K562 (cell line): ENCODE data around the gene CCT7. TPM values are rescaled to one million over a fixed set of nuclear protein-coding genes. Genes with fewer than 3 reads are reported as not detected.

Experiments
- ATAC-seq: fragments of 200-7000 bp; cut with Tn5 transposase; 3 replicates; pipeline ENCODE4 v1.9.1; 2020; ENCODE audit warnings: moderate library complexity
- BruUV-seq: library from RNA; stranded (reverse); fragments of 400-500 nt; replicated peaks from 2 replicates; lab custom pipeline; 2021; lab: Mats Ljungman, UMichigan
- CTCF ChIA-PET: fragments of 300-600 bp; formaldehyde crosslinking; extraction: SDS; loops from one replicate; lab custom pipeline; 2021; ENCODE audit warnings: low intra/inter-chr PET ratio; lab: Yijun Ruan, JAX
- POLR2A ChIA-PET: fragments of 300-600, 350-650 bp; sonication (Branson Sonifier 250); formaldehyde crosslinking; extraction: SDS; loops from one replicate; lab custom pipeline; 2021; ENCODE audit warnings: antibody characterized with exemption, inconsistent platforms; lab: Yijun Ruan, JAX
- DNase-seq, 4 experiments: peaks; one replicate each; pipeline versions ENCODE4 v3.0.0 to v3.0.0-alpha.2; 2011 to 2018; ENCODE audit warnings: low spot score in 3 of 4, mixed read lengths in 3 of 4; ENCODE audit errors: extremely low read depth in 1 of 4
- FAIRE-seq: peaks from 2 replicates; lab custom pipeline; 2011; peaks lifted over from hg19 to GRCh38; lab: Jason Lieb, UNC
- H2AFZ ChIP-seq: 2 replicates; pipeline ENCODE4 v1.6.0; 2011; ENCODE audit warnings: low read depth, low read length, control low read depth, inconsistent platforms
- H3K27ac ChIP-seq: fragments of 200-600 bp; 3 replicates; pipeline ENCODE4 v1.8.0; 2011; ENCODE audit warnings: low read depth, mild to moderate bottlenecking, control low read depth, inconsistent platforms, low read length, moderate library complexity, mixed read lengths; ENCODE audit errors: extremely low read depth
- H3K27me3 ChIP-seq, 2 experiments: fragments of 300-600 bp in 1 of 2; 2 replicates in 1 of 2; 3 replicates in 1 of 2; pipeline versions ENCODE4 v1.6.0 to v1.8.0; 2011; ENCODE audit warnings: inconsistent platforms in 2 of 2, low read length in 2 of 2, mild to moderate bottlenecking in 1 of 2, mixed read lengths in 1 of 2, moderate library complexity in 1 of 2; ENCODE audit not compliant: control insufficient read depth in 2 of 2, insufficient read depth in 2 of 2
- H3K36me3 ChIP-seq: fragments of 300-600 bp; 3 replicates; pipeline ENCODE4 v1.8.0; 2011; ENCODE audit warnings: mild to moderate bottlenecking, low read length, inconsistent platforms; ENCODE audit not compliant: control insufficient read depth, insufficient read depth
- H3K4me1 ChIP-seq, 2 experiments: fragments of 200-600 bp in 1 of 2; replicated peaks in 1 of 2; 2 replicates in 1 of 2; 3 replicates in 1 of 2; pipeline versions ENCODE4 v1.5.1 to v1.8.0; 2011; ENCODE audit warnings: inconsistent platforms in 2 of 2, low read length in 2 of 2, mild to moderate bottlenecking in 1 of 2, mixed read lengths in 1 of 2, moderate library complexity in 1 of 2; ENCODE audit not compliant: control insufficient read depth in 2 of 2, insufficient read depth in 2 of 2
- H3K4me2 ChIP-seq: 2 replicates; pipeline ENCODE4 v1.6.1; 2011; ENCODE audit warnings: low read length, control low read depth, inconsistent platforms, mixed read lengths; ENCODE audit not compliant: insufficient read depth
- H3K4me3 ChIP-seq: fragments of 200-600 bp; sonication (generic), shearing (Covaris generic); 2 replicates; pipeline ENCODE4 v1.5.1; 2016; ENCODE audit warnings: control low read depth, inconsistent platforms
- H3K79me2 ChIP-seq: fragments of 200-600 bp; 3 replicates; pipeline ENCODE4 v1.8.0; 2011; ENCODE audit warnings: low read length, inconsistent platforms; ENCODE audit not compliant: control insufficient read depth, insufficient read depth
- H3K9ac ChIP-seq, 2 experiments: 2 replicates each; pipeline versions ENCODE4 v1.6.0 to v1.6.1; 2011; ENCODE audit warnings: low read depth in 2 of 2, low read length in 2 of 2, control low read depth in 1 of 2, inconsistent platforms in 1 of 2, mild to moderate bottlenecking in 1 of 2, mixed read lengths in 1 of 2; ENCODE audit not compliant: insufficient read depth in 1 of 2
- H3K9me1 ChIP-seq: one replicate; pipeline ENCODE4 v1.6.0; 2011; ENCODE audit warnings: inconsistent platforms, mild to moderate bottlenecking, low read length, moderate library complexity; ENCODE audit not compliant: control insufficient read depth, insufficient read depth
- H3K9me3 ChIP-seq: replicated peaks from 2 replicates; pipeline ENCODE4 v1.5.1; 2011; ENCODE audit warnings: low read depth, low read length, inconsistent platforms; ENCODE audit not compliant: control insufficient read depth, insufficient read depth
- H4K20me1 ChIP-seq: replicated peaks from 2 replicates; pipeline ENCODE4 v1.6.1; 2011; ENCODE audit warnings: low read length, inconsistent platforms, mixed read lengths; ENCODE audit not compliant: control insufficient read depth, insufficient read depth
- HMGN3 ChIP-seq: IDR thresholded peaks from 2 replicates; pipeline ENCODE4 v1.6.1; 2011; ENCODE audit warnings: borderline replicate concordance, low read depth, mild to moderate bottlenecking, mixed read lengths, low read length; ENCODE audit not compliant: insufficient read length; ENCODE audit errors: extremely low read depth
- MIER1 ChIP-seq: fragments of 450-650 bp; IDR thresholded peaks from 2 replicates; pipeline ENCODE4 v1.6.1; 2016; ENCODE audit warnings: antibody characterized with exemption, mild to moderate bottlenecking, low read depth
- RFX5 ChIP-seq: IDR thresholded peaks from 2 replicates; pipeline ENCODE4 v1.6.1; 2011; ENCODE audit warnings: low read depth, mild to moderate bottlenecking, improper control_type of control experiment, low read length
- ZBTB33 ChIP-seq: sonication (generic); formaldehyde crosslinking; IDR thresholded peaks from 2 replicates; pipeline ENCODE4 v1.8.1; 2023; ENCODE audit warnings: mild to moderate bottlenecking, missing genetic modification reagents
- ZNF584 ChIP-seq: fragments of 200-800 bp; sonication (Bioruptor generic); IDR thresholded peaks from 2 replicates; pipeline ENCODE4 v1.6.1; 2016; ENCODE audit warnings: low read depth, mild to moderate bottlenecking, missing genetic modification characterization, missing compliant biosample characterization
- WGBS: fragments of 100-300 bp; shearing (Covaris generic); methylation state at CpG from one replicate; pipeline ENCODE4 v1.1.6; 2016; ENCODE audit warnings: low coverage, mixed read lengths; ENCODE audit not compliant: insufficient coverage; ENCODE audit errors: missing lambda C conversion rate; 5-methylcytosine and 5-hydroxymethylcytosine counted together
- in situ Hi-C: fragments of 300-500 bp; cut with MboI; formaldehyde crosslinking; loops from 4 replicates; pipeline ENCODE4 v1.15.0; 2018; ENCODE audit warnings: inconsistent platforms, mixed read lengths
- intact Hi-C: fragments of 100-400 bp; cut with micrococcal nuclease; formaldehyde crosslinking; loops from 2 replicates; pipeline ENCODE4 v1.14.2; 2022
- polyA plus RNA-seq, 8 experiments: library from polyadenylated mRNA; depleted of rRNA in 4 of 8; stranded (reverse) in 5 of 8; unstranded in 3 of 8; fragments of >200 nt; fragmentation: Nextera tagmentation in 2 of 8; fragmentation: Illumina TruSeq in 1 of 8; extraction: Ambion mirVana in 2 of 8; extraction: Trizol in 1 of 8; gene quantifications; 2 replicates each; pipeline versions ENCODE4 v1.2.1 to v1.2.3, GENCODE V29; 2011 to 2014; ENCODE audit warnings: inconsistent platforms in 1 of 8, missing spikeins in 1 of 8
- total RNA-seq, 7 experiments: library from RNA; depleted of rRNA in 6 of 7; stranded (reverse); fragments of >200 nt in 6 of 7; fragmentation: Illumina TruSeq in 2 of 7; extraction: Trizol in 2 of 7; gene quantifications; 2 replicates each; pipeline versions ENCODE4 v1.2.1 to v1.2.3, GENCODE V29; 2011 to 2021; ENCODE audit warnings: low replicate concordance in 1 of 7
- TF ChIP-seq, protein P1 (sequence below), 2 experiments: fragments of 450-650 bp; formaldehyde crosslinking in 1 of 2; IDR thresholded peaks; 2 replicates each; pipeline versions ENCODE4 v1.4.0 to v1.6.1; 2014 to 2020; ENCODE audit warnings: mild to moderate bottlenecking in 2 of 2, borderline replicate concordance in 1 of 2, low read depth in 1 of 2

CCT7 gene
- total and polyA plus RNA-seq, 9 of the 15 experiments (the other 6 are each of a cell fraction or from before 2014, with no cell fraction given): 326 to 856 (median 638) TPM

DNA sequence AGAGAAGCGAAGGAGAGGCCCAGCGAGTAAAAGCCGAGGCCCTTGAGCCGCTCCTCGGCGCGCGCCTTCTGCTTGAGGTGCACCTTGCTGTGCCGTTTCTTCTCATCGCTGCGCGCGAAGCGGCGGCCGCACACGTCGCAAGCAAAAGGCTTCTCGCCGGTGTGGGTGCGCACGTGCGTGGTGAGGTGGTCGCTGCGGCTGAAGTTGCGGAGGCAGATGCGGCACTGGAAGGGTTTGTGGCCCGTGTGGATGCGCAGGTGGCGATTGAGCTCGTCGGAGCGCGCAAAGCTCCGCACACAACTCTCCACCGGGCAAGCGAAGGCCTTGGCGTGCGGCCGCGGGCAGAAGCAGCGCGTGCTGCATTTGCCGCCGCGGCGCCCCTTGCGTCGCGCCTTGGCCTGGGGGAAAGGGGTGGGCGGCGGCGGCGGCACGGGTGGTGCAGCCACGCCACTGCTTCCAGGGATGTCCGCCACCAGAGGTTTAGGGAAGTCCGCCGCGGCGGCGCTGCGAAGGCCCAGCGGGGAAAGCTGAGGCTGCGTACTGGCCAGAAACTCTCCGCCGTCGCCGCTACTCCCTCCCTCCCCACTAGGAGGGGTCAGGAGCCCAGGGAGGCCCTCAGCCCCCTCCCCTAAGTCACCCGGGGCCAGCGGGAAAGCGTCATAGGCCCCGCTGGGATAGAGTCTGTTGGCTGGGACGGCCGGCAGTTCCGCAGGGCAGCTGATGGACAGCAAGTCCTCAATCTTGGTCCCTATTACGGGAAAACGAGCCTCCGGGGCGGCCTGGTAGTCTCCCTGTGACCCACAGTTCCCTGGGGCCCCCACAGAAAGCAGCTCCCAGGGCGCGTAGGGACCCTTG is 57.6 kb downstream of the CCT7 start:
- intact Hi-C loops: no loop called here
- Histone ChIP-seq H3K4me1 (peaks cover 0 to 28% of the 10 kb centered on the region in 2 experiments; a peak in 2 of 5 replicates), H3K27me3 (peaks cover 5 to 33% of the 10 kb centered on the region in 2 experiments; a peak in 4 of 5 replicates)
- TF ChIP-seq ZBTB33 (peak; percentile 29; the same call in 1 of the 2 replicates), RFX5 (no peak), HMGN3 (peak; percentile 5), ZNF584 (CRISPR knock-in tag) (0 out of 2 replicates have a peak, but pooled peaks have one; percentile 8), MIER1 (0 out of 2 replicates have a peak, but pooled peaks have one; percentile 42)
- TF ChIP-seq, protein P1, sequence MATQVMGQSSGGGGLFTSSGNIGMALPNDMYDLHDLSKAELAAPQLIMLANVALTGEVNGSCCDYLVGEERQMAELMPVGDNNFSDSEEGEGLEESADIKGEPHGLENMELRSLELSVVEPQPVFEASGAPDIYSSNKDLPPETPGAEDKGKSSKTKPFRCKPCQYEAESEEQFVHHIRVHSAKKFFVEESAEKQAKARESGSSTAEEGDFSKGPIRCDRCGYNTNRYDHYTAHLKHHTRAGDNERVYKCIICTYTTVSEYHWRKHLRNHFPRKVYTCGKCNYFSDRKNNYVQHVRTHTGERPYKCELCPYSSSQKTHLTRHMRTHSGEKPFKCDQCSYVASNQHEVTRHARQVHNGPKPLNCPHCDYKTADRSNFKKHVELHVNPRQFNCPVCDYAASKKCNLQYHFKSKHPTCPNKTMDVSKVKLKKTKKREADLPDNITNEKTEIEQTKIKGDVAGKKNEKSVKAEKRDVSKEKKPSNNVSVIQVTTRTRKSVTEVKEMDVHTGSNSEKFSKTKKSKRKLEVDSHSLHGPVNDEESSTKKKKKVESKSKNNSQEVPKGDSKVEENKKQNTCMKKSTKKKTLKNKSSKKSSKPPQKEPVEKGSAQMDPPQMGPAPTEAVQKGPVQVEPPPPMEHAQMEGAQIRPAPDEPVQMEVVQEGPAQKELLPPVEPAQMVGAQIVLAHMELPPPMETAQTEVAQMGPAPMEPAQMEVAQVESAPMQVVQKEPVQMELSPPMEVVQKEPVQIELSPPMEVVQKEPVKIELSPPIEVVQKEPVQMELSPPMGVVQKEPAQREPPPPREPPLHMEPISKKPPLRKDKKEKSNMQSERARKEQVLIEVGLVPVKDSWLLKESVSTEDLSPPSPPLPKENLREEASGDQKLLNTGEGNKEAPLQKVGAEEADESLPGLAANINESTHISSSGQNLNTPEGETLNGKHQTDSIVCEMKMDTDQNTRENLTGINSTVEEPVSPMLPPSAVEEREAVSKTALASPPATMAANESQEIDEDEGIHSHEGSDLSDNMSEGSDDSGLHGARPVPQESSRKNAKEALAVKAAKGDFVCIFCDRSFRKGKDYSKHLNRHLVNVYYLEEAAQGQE (IDR thresholded peaks at IDR 0.05; ENCODE audit: borderline replicate concordance): no peak
- TF ChIP-seq, protein P1 (CRISPR knock-in tag; IDR thresholded peaks at IDR 0.05; ENCODE audit: low read depth): peak; percentile 20; the same call in 1 of the 2 replicates
- TF ChIP-seq, all 486 proteins: peak for 5
- H3K79me2 ChIP-seq: no peaks in the 10 kb centered on the region
- H3K9me3 ChIP-seq: no peaks in the 10 kb centered on the region
- H3K27ac ChIP-seq: no peak overlapping the region
- in situ Hi-C loops: no loop called here
- 64% methylated on average over 40 of the region's 82 CpGs for WGBS
- ATAC-seq: no peak
- H3K36me3 ChIP-seq: no peaks in the 10 kb centered on the region
- no peak overlapping the region for H2AFZ ChIP-seq
- no peak overlapping the region for H3K4me2 ChIP-seq
- peaks cover 3% of the 10 kb centered on the region; the same call in 1 of the 2 replicates for H4K20me1 ChIP-seq
- H3K9ac ChIP-seq: no peak overlapping the region
- no peak for FAIRE-seq
- no peak overlapping the region for H3K4me3 ChIP-seq
- ChIA-PET CTCF (no interaction called here), POLR2A (interaction anchor here (0.6 kb wide), 1 partner anchor 9 kb away, joined by 3 read pairs; no protein-coding TSS in a partner anchor)
- H3K9me1 ChIP-seq: peaks cover 2% of the 10 kb centered on the region
- no TSS peak for BruUV-seq
- no peak for DNase-seq
